PFSK-1 (cell line): ENCODE results near the gene HACL1.

Experiments used
- FOXP2 ChIP-seq: optimal IDR thresholded peaks from 2 replicates; pipeline ENCODE3; 2011; ENCODE audit warnings: borderline replicate concordance, control low read depth, inconsistent platforms; ENCODE audit not compliant: insufficient read depth; ENCODE audit errors: extremely low read length, extremely low read depth
- POLR2AphosphoS5 ChIP-seq: IDR thresholded peaks from 2 replicates; pipeline ENCODE4 v1.6.1; 2012; ENCODE audit warnings: low read depth, mild to moderate bottlenecking, control low read depth, low read length, moderate library complexity
- SIN3A ChIP-seq: IDR thresholded peaks from 2 replicates; pipeline ENCODE4 v1.6.1; 2012; ENCODE audit warnings: mild to moderate bottlenecking, low read length, moderate library complexity, borderline replicate concordance; ENCODE audit not compliant: insufficient read depth
- TAF1 ChIP-seq: IDR thresholded peaks from 2 replicates; pipeline ENCODE4 v1.6.1; 2012; ENCODE audit warnings: low read length, control low read depth, borderline replicate concordance; ENCODE audit not compliant: insufficient read depth
- TF ChIP-seq, protein P1 (sequence below), 2 experiments: IDR thresholded peaks; 2 replicates each; pipeline versions ENCODE4 v1.6.1 to v1.8.0; 2011 to 2012; ENCODE audit warnings: low read depth in 2 of 2, low read length in 2 of 2, control low read depth in 1 of 2, inconsistent platforms in 1 of 2, mild to moderate bottlenecking in 1 of 2, moderate library complexity in 1 of 2; ENCODE audit not compliant: insufficient read depth in 1 of 2

Gene HACL1

DNA sequence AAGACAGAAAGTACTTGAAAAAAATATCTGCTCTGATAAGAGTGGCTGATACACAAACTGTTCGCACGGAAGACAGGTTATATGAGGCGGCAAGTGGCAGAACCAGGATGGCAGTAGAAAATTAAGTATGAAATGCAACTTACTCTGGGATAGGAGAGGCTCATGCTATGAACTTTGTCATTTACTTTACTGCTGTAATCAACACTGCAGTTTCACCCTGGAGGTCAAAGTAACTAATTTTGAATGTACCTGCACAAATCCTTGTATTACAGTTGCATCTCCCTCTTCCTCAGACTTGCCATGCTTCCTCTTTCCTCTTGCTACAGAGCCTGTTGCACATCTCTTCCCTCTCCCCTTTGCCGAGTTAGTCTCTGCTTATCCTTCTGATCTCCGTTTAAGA, 38.8 kb downstream of the HACL1 start:
- TF ChIP-seq, protein P1, sequence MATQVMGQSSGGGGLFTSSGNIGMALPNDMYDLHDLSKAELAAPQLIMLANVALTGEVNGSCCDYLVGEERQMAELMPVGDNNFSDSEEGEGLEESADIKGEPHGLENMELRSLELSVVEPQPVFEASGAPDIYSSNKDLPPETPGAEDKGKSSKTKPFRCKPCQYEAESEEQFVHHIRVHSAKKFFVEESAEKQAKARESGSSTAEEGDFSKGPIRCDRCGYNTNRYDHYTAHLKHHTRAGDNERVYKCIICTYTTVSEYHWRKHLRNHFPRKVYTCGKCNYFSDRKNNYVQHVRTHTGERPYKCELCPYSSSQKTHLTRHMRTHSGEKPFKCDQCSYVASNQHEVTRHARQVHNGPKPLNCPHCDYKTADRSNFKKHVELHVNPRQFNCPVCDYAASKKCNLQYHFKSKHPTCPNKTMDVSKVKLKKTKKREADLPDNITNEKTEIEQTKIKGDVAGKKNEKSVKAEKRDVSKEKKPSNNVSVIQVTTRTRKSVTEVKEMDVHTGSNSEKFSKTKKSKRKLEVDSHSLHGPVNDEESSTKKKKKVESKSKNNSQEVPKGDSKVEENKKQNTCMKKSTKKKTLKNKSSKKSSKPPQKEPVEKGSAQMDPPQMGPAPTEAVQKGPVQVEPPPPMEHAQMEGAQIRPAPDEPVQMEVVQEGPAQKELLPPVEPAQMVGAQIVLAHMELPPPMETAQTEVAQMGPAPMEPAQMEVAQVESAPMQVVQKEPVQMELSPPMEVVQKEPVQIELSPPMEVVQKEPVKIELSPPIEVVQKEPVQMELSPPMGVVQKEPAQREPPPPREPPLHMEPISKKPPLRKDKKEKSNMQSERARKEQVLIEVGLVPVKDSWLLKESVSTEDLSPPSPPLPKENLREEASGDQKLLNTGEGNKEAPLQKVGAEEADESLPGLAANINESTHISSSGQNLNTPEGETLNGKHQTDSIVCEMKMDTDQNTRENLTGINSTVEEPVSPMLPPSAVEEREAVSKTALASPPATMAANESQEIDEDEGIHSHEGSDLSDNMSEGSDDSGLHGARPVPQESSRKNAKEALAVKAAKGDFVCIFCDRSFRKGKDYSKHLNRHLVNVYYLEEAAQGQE (IDR thresholded peaks at IDR 0.05; ENCODE audit: insufficient read depth in 1 of 2, low read depth in 2 of 2, low read length in 2 of 2) = no peak
- TF ChIP-seq SIN3A (no peak), POLR2AphosphoS5 (no peak), TAF1 (no peak), FOXP2 (no peak)

DNA sequence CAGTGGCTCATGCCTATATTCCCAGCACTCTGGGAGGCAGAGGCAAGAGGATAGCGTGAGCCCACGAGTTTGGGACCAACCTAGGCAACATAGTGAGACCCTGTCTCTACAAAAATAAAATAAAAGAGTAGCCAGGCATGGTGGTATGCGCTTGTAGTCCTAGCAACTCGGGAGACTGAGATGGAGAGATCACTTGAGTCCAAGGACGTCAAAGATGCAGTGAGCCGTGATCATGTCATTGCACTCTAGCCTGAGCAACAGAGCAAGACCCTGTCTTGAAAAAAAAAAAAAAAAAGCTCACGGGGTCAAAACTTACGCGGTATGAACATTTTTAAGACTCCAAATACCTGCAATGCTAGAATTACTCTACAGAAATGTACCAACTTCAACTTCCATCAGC, 42.8 kb downstream of the HACL1 start:
- no peak for TF ChIP-seq SIN3A
- no peak for TF ChIP-seq POLR2AphosphoS5
- no peak for TF ChIP-seq TAF1
- TF ChIP-seq FOXP2 = no peak
- TF ChIP-seq, protein P1 (IDR thresholded peaks at IDR 0.05; ENCODE audit: insufficient read depth in 1 of 2, low read depth in 2 of 2, low read length in 2 of 2) = no peak

DNA sequence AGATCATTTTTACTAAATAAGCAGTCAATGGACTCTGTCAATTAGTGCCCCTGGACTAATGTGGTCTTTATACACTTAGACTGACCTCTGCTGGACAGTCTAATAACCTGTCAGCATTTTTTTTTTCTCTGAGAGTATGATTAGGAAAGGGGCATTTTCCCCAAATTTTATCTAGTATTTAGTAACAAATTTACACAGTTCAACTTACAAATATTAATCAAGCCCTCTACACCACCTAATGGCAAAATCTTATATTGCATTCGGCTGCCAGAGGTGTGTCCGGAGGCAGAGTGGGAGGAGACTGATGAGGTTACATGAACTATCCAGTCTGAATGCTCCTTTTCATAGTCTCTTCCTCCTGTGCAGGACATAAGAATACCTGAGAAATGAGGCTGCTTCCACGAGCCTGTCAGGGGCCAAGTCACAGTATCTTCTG, 43.8 kb downstream of the HACL1 start:
- TF ChIP-seq, protein P1 (IDR thresholded peaks at IDR 0.05; ENCODE audit: insufficient read depth in 1 of 2, low read depth in 2 of 2, low read length in 2 of 2) = no peak
- TF ChIP-seq TAF1 (no peak), SIN3A (no peak), FOXP2 (no peak), POLR2AphosphoS5 (no peak)

DNA sequence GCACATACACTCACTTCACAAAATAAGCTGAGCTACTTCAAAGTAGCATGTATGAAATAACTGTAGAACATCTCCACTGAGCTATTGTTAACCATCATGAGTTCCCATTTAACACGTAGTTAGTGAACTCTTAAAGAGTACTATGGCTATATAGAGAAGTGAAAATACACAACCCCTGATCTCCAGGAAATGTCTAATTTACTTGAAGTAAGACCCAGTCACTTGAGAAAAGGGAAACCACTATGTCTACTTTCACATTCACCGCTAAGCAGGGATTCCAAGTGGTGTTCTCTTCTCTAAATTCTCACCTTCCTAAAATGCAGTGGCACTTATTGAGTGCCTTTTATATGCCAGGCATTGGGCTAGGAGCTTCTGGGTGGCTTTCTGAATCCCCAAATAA, 44.9 kb downstream of the HACL1 start:
- TF ChIP-seq TAF1 (no peak), POLR2AphosphoS5 (no peak), SIN3A (no peak), FOXP2 (no peak)
- TF ChIP-seq, protein P1 (IDR thresholded peaks at IDR 0.05; ENCODE audit: insufficient read depth in 1 of 2, low read depth in 2 of 2, low read length in 2 of 2) = no peak

DNA sequence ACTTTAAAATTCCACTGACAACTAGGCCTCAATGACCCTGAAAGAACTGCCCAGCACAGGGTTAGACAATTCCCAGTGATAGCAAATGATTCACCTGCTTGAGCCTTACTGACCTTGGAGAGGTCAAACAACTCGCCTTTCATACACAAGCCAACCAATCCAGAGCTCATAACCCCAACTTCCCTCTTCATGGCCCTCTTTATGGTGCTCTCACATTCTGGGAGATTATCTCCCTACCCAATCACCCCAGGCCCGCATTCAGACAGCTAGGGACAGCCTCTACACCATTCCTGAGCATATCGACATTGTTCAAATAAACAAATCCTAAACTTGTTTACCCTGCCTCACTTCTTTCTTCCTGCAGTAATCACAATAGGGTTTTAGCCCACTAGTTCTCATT, 47.6 kb downstream of the HACL1 start:
- TF ChIP-seq FOXP2 = no peak
- TF ChIP-seq SIN3A = no peak
- TF ChIP-seq, protein P1 (IDR thresholded peaks at IDR 0.05; ENCODE audit: insufficient read depth in 1 of 2, low read depth in 2 of 2, low read length in 2 of 2) = no peak
- no peak for TF ChIP-seq TAF1
- no peak for TF ChIP-seq POLR2AphosphoS5
